ENCODE results near the gene SLC16A6.

GRCh38 chr17:68319410-68320162, 28.7 kb upstream of the SLC16A6 start:
- TF ChIP-seq CTCF (IDR thresholded peaks at IDR 0.05) (no peak), POLR2A (IDR thresholded peaks at IDR 0.05) (no peak), EP300 (IDR thresholded peaks at IDR 0.05) (no peak)
